Astrocyte (in vitro differentiated cells and primary cell): Measurements from ENCODE around the gene LSMEM2. TPM values are rescaled to one million over a fixed set of nuclear protein-coding genes. Genes with fewer than 3 reads are reported as not detected.
"Not testable (repeated sequence)": the region's sequence is repeated elsewhere in the genome, so short reads cannot be mapped to it uniquely, and the experiment has no call there.

Source experiments
- DNase-seq: peaks from one replicate; pipeline ENCODE4 v3.0.0-alpha.2; 2010; ENCODE audit warnings: low read depth
- FAIRE-seq: peaks from 2 replicates; lab custom pipeline; 2011; peaks lifted over from hg19 to GRCh38; lab: Jason Lieb, UNC
- H2AFZ ChIP-seq: 2 replicates; pipeline ENCODE4 v1.6.0; 2012; ENCODE audit warnings: low read depth, low read length, inconsistent platforms
- H3K27ac ChIP-seq: 2 replicates; pipeline ENCODE4 v1.5.1; 2011; ENCODE audit warnings: low read depth, low read length, inconsistent platforms
- H3K27me3 ChIP-seq: 2 replicates; pipeline ENCODE4 v1.6.0; 2011; ENCODE audit warnings: low read length, inconsistent platforms; ENCODE audit not compliant: insufficient read depth
- H3K36me3 ChIP-seq: 2 replicates; pipeline ENCODE4 v1.5.1; 2011; ENCODE audit warnings: low read length, inconsistent platforms; ENCODE audit not compliant: insufficient read depth
- H3K4me1 ChIP-seq: 2 replicates; pipeline ENCODE4 v1.5.1; 2011; ENCODE audit warnings: low read length, inconsistent platforms; ENCODE audit not compliant: insufficient read depth
- H3K4me2 ChIP-seq: 2 replicates; pipeline ENCODE4 v1.6.0; 2012; ENCODE audit warnings: low read length, inconsistent platforms
- H3K4me3 ChIP-seq: 2 replicates; pipeline ENCODE4 v1.5.1; 2011; ENCODE audit warnings: low read depth, mild to moderate bottlenecking, low read length, inconsistent platforms; ENCODE audit not compliant: insufficient read depth
- H3K79me2 ChIP-seq: 2 replicates; pipeline ENCODE4 v1.6.0; 2012; ENCODE audit warnings: mild to moderate bottlenecking, low read length, inconsistent platforms; ENCODE audit not compliant: insufficient read depth
- H3K9ac ChIP-seq: 2 replicates; pipeline ENCODE4 v1.6.0; 2012; ENCODE audit warnings: mild to moderate bottlenecking, low read length, inconsistent platforms
- H3K9me3 ChIP-seq: 2 replicates; pipeline ENCODE4 v1.5.1; 2012; ENCODE audit warnings: low read depth, mild to moderate bottlenecking, low read length, inconsistent platforms; ENCODE audit not compliant: insufficient read depth
- H4K20me1 ChIP-seq: 2 replicates; pipeline ENCODE4 v1.6.0; 2012; ENCODE audit warnings: low read length, inconsistent platforms; ENCODE audit not compliant: insufficient read depth
- H3K27ac Mint-ChIP-seq: one replicate; pipeline ENCODE4 v1.8.0; 2021; ENCODE audit warnings: mild to moderate bottlenecking, mixed read lengths; ENCODE audit not compliant: unreplicated experiment
- H3K27me3 Mint-ChIP-seq: one replicate; pipeline ENCODE4 v1.8.0; 2021; ENCODE audit warnings: low read depth, mixed read lengths; ENCODE audit not compliant: unreplicated experiment
- H3K36me3 Mint-ChIP-seq: one replicate; pipeline ENCODE4 v1.8.0; 2021; ENCODE audit warnings: low read depth, mixed read lengths; ENCODE audit not compliant: unreplicated experiment
- H3K4me1 Mint-ChIP-seq: one replicate; pipeline ENCODE4 v1.8.0; 2021; ENCODE audit warnings: low read depth, mixed read lengths; ENCODE audit not compliant: unreplicated experiment
- H3K4me3 Mint-ChIP-seq: one replicate; pipeline ENCODE4 v1.8.0; 2021; ENCODE audit warnings: mild to moderate bottlenecking, moderate library complexity, mixed read lengths; ENCODE audit not compliant: unreplicated experiment
- H3K9me3 Mint-ChIP-seq: one replicate; pipeline ENCODE4 v1.8.0; 2021; ENCODE audit warnings: mild to moderate bottlenecking, mixed read lengths; ENCODE audit not compliant: unreplicated experiment
- CTCF ChIP-seq: IDR thresholded peaks from 2 replicates; pipeline ENCODE4 v1.5.1; 2011; ENCODE audit warnings: low read depth, mild to moderate bottlenecking, inconsistent platforms, low read length, moderate library complexity; ENCODE audit not compliant: insufficient read depth
- EZH2 ChIP-seq: IDR thresholded peaks from 2 replicates; pipeline ENCODE4 v1.6.1; 2012; ENCODE audit warnings: mild to moderate bottlenecking, low read length, inconsistent platforms; ENCODE audit not compliant: insufficient read depth
- total RNA-seq: library from RNA; stranded (reverse); gene quantifications from 2 replicates; pipeline ENCODE4 v1.2.1, GENCODE V29; 2021

Gene LSMEM2
- total RNA-seq, 1 donor from 2014 or later = 0.30 TPM

GRCh38 chr3:50271314-50271936 lies 7.5 kb upstream of the LSMEM2 start:
- Histone ChIP-seq H3K27ac (no peak overlapping the region), H3K4me3 (no peak overlapping the region), H3K36me3 (no peaks in the 10 kb centered on the region), H3K9me3 (no peaks in the 10 kb centered on the region), H4K20me1 (peaks cover 3% of the 10 kb centered on the region), H2AFZ (no peak overlapping the region), H3K4me2 (no peak overlapping the region), H3K79me2 (no peaks in the 10 kb centered on the region), H3K9ac (no peak overlapping the region), H3K27me3 (peaks cover 25% of the 10 kb centered on the region), H3K4me1 (peaks cover 28% of the 10 kb centered on the region)
- Mint-ChIP-seq H3K27me3 (peaks cover 24% of the 10 kb centered on the region), H3K4me1 (peaks cover 25% of the 10 kb centered on the region), H3K4me3 (peak overlapping the region; percentile 10), H3K36me3 (peaks cover 8% of the 10 kb centered on the region), H3K27ac (peak overlapping the region; percentile 7), H3K9me3 (no peaks in the 10 kb centered on the region)
- DNase-seq = no peak
- no peak for FAIRE-seq
- TF ChIP-seq EZH2 (no peak), CTCF (no peak)

- not testable (repeated sequence) for H4K20me1 ChIP-seq, H3K36me3 ChIP-seq, FAIRE-seq, H3K9ac ChIP-seq, H3K4me3 Mint-ChIP-seq, H3K27ac Mint-ChIP-seq, H2AFZ ChIP-seq, H3K4me3 ChIP-seq, H3K9me3 ChIP-seq, H3K79me2 ChIP-seq, H3K9me3 Mint-ChIP-seq, H3K27ac ChIP-seq, H3K36me3 Mint-ChIP-seq, DNase-seq
- Histone ChIP-seq H3K4me1 (peaks cover 21% of the 10 kb centered on the region), H3K4me2 (peak overlapping the region; percentile 72), H3K27me3 (peaks cover 27% of the 10 kb centered on the region)
- Mint-ChIP-seq H3K27me3 (peaks cover 24% of the 10 kb centered on the region), H3K4me1 (peaks cover 25% of the 10 kb centered on the region)
These were observed 6.4 kb upstream of the LSMEM2 start for GRCh38 chr3:50272538-50272910.

DNA sequence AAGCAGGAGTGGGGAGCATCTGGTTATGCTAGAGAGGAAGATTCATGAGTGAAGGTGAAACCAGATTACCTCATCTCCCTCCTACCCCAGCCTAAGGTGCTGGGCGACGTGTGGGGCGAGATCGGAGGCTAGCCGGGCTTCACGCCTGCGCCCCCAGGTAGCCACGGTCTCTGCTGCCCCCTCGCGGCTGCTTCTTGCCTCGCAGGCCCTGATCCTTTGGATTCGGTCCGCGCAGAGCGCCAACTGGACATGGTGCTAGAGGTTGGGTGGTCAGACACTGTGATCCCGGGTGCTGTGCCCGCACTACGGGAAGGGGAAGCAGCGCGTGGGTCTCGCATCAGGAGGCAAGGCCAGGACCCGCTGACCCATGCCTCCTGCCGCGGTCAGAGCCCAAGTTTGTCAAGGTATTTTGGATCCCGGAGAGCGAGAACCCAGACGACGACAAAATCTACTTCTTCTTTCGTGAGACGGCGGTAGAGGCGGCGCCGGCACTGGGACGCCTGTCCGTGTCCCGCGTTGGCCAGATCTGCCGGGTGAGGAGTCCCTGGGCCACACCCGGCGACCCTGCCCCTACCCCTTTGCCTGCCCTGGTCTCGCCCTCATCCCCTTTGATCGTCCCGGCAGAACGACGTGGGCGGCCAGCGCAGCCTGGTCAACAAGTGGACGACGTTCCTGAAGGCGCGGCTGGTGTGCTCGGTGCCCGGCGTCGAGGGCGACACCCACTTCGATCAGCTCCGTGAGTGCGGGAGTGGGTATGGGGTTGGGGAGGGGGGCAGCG lies 5.8 kb upstream of the LSMEM2 start:
- no peaks in the 10 kb centered on the region for H3K9me3 ChIP-seq
- TF ChIP-seq EZH2 (no peak), CTCF (peak; percentile 76)
- no peaks in the 10 kb centered on the region for H3K36me3 ChIP-seq
- no peak overlapping the region for H3K27ac Mint-ChIP-seq
- H3K27ac ChIP-seq = no peak overlapping the region
- H3K79me2 ChIP-seq = no peaks in the 10 kb centered on the region
- peak overlapping the region; percentile 72 for H3K4me2 ChIP-seq
- H3K4me3 Mint-ChIP-seq = peak overlapping the region; percentile 67
- peak overlapping the region; percentile 43 for H2AFZ ChIP-seq
- no peak for FAIRE-seq
- no peak for DNase-seq
- H3K27me3 Mint-ChIP-seq = peaks cover 24% of the 10 kb centered on the region
- peaks cover 22% of the 10 kb centered on the region for H3K4me1 Mint-ChIP-seq
- no peaks in the 10 kb centered on the region for H3K9me3 Mint-ChIP-seq
- H3K4me1 ChIP-seq = peaks cover 21% of the 10 kb centered on the region
- peaks cover 8% of the 10 kb centered on the region for H3K36me3 Mint-ChIP-seq
- H3K4me3 ChIP-seq = no peak overlapping the region
- H3K9ac ChIP-seq = peak overlapping the region; percentile 8
- H3K27me3 ChIP-seq = peaks cover 27% of the 10 kb centered on the region
- H4K20me1 ChIP-seq = peaks cover 3% of the 10 kb centered on the region
